Inflammatory macrophage (primary cell): ENCODE results near the gene LMNB1.
"Not testable (repeated sequence)": the region's sequence is repeated elsewhere in the genome, so short reads cannot be mapped to it uniquely, and the experiment has no call there.

ENCODE experiments used
- DNase-seq, 2 donors: peaks; one replicate each; pipeline ENCODE4 v3.0.0-alpha.2; 2020 to 2022

The LMNB1 gene

GRCh38 chr5:126829098-126829497 is 52.2 kb downstream of the LMNB1 start:
- no peak for DNase-seq

DNA sequence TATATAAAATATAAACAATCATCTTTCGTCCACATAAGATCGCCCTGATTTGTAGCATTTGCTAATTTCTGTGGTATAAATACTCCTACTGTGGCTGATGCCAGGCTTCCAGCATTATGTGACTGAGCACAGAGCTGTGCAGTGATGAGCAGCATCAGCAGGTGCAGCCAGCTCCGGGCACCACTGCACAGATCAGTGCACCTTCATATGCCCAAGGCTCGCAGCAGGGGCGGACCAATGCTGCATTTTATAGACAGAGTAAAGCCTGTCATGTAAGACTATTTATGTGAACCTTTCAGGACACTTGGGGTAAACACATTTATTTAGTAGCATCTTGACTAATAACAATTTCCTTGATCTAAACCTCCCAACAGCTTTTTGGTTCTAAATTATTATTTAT is 53.1 kb downstream of the LMNB1 start:
- DNase-seq = no peak

DNA sequence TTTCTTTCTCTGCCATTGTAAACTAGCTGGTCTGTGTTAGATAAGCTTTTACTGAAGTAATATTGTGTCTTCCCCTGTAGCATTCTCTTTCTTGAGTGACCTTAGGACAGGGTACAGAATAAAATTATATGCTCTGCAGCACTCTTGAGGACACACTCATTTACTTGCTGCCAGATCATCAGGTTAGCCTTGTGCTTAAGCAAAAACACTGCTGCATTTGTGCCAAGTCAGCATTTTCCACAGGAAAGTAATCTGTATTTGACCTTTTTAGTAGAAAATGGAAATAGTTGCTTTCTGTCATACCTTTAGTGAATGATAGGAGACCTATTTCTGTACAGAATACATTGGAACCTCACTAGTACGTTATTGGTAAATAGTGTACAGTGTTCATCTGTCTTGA is 54.2 kb downstream of the LMNB1 start:
- no peak for DNase-seq

DNA sequence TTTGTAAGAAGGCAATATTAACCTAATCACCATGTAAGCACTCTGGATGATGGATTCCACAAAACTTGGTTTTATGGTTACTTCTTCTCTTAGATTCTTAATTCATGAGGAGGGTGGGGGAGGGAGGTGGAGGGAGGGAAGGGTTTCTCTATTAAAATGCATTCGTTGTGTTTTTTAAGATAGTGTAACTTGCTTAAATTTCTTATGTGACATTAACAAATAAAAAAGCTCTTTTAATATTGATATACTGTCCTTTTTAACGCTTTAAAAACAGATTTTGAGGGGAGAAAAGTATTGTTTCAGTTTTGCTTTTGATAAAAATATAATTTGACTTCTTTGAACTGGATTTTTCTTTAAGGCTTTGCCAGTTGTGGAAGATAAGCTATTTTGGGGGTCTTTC is 59.8 kb downstream of the LMNB1 start:
- DNase-seq = no peak

DNA sequence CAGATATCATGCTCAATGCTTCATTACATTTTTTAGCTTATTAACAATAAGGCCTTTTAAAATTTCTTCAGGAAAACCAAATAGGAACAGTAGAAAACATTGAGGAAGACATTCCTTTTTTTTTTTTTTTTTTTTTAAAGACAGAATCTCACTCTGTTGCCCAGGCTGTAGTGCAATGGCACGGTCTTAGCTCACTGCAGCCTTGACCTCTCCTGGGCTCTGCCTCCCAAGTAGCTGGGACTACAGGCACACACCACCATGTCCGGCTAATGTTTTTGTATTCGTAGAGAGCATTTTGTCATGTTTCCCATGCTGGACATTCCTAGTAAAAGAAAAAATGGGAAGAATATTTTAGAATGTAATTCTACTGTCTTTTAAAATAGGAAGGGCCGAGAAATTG is 60.3 kb downstream of the LMNB1 start:
- no peak for DNase-seq

GRCh38 chr5:126837906-126838539 is 61.1 kb downstream of the LMNB1 start:
- no peak for DNase-seq

DNA sequence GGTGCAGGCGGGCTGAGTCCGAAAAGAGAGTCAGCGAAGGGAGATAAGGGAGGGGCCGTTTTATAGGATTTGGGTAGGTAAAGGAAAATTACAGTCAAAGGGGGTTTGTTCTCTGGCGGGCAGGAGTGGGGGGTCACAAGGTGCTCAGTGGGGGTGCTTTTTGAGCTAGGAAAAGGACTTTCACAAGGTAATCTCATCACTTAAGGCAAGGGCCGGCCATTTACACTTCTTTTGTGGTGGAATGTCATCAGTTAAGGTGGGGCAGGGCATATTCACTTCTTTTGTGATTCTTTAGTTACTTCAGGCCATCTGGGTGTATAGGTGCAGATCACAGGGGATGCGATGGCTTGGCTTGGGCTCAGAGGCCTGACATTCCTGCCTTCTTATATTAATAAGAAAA is 62.5 kb downstream of the LMNB1 start:
- not testable (repeated sequence) for DNase-seq

GRCh38 chr5:126843375-126843774 is 66.4 kb downstream of the LMNB1 start:
- DNase-seq = not testable (repeated sequence)

GRCh38 chr5:126845470-126846070 is 68.6 kb downstream of the LMNB1 start:
- peak; percentile 63 to 69 for DNase-seq

DNA sequence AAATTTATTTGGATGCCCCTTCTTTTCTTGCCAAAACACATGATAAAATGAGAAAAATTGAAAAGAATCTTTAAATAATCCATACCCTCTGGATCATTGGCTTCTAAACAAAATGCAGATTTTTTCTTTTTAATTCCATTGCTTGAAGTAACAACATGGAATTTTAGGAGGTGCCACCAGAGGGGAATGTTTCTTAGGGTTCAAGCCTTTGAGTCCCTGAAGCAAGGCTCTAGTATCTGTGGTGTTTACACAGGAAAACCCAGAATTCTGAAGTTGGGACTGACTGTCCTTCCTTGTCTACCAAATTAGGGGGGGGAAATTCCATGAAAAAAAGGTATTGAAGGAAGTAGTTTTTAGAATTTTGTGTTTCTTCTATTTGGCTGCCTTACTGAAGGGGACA is 69.4 kb downstream of the LMNB1 start:
- no peak for DNase-seq

DNA sequence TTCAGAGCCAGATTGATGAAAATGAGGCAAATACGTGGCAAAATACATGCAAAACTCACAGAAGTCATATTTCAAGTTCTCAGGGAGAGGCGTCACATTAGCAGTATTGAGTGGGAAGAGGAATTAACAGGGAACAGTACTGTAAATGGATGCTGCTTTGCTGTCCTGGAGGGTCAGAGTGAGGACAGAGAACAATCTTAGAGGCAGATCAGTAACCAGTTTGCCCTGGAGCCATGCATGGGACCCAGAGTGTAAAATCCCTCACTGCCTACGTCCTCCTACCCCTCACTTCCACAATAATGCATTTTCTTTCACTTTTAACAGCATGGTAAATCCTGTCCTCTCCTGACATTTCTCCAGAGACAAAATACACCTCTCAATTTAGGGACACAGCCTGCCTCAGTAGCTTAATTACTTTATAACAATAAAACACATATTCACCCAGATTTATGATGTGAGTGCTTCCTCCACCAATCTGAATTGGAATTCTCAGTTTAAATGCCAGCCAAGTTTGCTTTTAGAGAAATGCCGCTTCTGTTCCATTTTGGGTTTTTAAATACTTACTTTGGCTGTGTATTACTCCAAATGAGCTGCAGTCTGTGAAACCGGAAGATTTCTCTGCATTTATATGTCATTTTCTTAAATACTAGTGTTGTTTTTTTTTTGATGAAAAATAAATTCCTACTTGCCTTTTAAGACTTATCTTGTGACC is 70.0 kb downstream of the LMNB1 start:
- DNase-seq = no peak

- no peak for DNase-seq
Observed at GRCh38 chr5:126847456-126847820, 70.5 kb downstream of the LMNB1 start.

GRCh38 chr5:126847826-126848251 is 70.9 kb downstream of the LMNB1 start:
- DNase-seq = peak in 1 of 2 donors; percentile 7

DNA sequence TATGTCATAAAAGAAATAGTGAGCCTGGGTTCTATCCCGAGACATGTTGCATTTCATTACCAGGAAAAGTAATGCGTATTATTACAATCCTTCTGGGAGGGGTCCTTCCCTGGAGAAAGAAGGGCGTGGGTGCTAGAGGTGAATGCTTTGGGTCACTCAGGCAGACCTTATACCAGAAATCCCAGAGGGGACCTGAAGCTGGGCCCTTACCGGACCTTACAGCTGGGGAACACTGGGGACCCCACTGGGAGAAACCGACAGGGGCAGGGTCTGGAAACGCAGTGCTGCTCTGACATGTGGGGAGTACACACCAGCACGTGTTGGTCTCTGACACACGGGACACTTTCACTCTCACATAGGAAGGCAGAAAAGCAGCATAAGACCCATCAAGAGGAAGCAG is 71.3 kb downstream of the LMNB1 start:
- no peak for DNase-seq

DNA sequence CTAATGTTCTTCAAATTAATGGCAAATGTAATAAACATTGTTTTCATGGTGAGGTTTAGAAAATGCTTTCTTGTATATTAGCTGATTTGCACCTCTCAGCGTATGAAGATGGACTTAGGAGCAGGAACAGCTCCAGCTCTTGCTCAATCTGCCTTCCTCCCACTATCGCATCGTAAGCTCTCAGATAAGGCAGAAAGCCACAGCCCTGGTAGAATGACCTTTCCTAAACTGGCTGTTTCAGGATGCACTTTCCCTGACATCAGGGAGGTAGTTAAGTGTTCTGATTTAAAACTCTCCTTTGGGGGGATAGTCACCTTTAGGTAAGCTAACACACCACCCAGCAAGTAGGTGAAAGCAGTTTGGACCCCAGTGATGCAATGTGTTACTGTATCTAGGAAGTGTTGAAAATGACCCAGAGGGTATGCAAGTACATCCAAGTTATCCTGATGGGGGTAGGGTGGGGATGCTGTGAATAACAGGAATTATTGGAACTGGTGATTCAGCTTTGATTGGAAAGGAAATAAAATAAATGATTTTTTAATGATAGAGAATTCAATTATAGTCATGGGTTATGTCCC is 72.3 kb downstream of the LMNB1 start:
- peak in 1 of 2 donors; percentile 58 for DNase-seq

DNA sequence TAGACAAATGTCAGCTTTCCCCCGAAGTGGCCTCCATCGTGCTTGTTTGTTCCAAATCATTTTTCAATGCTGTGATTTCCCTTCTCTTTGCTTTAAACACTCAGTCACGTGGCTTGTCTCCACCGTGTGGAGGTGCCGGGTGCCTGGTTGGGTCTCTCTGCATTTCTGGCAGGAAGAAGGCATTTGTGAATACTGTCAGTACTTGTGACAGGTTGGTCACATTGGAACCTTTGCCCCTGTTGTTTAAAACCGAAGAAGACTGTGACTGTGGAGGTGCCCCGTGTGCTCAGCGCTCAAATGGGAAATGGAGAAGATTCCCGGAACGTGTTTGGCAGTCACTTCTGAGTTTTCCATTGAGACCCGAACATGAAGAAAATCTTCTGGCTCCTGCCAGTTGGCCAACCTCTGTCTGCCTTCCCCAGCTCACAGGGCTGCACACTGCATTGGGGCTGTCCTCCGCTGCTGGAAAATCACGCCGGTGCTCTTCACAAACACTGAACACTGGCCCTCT is 74.6 kb downstream of the LMNB1 start:
- no peak for DNase-seq

GRCh38 chr5:126852091-126852571 is 75.2 kb downstream of the LMNB1 start:
- no peak for DNase-seq

DNA sequence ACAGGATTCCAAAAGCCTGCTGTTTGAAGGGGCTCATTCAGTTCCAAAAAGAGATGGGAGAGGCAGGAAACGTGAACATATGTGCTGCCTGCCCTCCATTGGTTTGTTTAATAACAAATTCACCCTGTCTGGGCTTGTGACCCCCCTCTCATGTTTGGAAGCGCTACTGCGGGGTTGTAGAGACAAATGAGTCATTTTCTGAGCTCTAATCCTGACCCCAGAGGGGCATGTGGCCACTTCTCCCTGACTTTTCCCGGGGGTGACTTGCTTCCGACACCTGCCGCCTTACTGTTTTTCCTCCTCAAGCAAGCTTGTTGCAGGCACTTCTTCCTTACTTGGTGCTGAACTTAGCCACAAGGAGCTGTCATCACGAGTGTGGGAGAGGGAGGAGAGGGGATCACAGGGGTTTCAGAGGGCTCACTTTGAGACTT is 75.9 kb downstream of the LMNB1 start:
- no peak for DNase-seq

DNA sequence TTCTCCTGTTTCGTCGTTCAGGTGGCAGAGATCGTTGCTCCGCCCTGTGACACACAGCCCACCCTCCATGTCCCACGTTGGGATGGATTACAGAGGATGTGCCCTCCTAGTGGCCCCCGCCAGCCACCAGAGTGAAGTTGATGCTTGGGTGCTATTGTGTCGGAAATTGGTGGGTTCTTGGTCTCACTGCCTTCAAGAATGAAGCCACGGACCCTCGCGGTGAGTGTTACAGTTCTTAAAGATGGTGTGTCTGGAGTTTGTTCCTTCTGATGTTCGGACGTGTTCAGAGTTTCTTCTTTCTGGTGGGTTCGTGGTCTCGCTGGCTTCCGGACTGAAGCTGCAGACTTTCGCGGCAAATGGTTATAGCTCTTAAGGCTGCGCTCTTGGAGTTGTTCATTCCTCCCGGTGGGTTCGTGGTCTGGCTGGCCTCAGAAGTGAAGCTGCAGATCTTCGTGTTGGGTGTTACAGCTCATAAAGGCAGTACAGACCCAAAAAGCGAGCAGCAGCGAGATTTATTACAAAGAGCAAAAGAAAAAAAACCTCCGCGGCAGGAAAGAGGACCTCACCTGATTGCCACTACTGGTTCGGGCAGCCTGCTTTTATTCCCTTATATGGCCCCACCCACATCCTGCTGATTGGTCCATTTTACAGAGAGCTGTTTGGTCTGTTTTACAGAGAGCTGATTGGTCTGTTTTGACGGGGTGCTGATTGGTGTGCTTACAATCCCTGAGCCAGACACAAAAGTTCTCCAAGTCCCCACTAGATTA is 76.8 kb downstream of the LMNB1 start:
- DNase-seq = not testable (repeated sequence)

DNA sequence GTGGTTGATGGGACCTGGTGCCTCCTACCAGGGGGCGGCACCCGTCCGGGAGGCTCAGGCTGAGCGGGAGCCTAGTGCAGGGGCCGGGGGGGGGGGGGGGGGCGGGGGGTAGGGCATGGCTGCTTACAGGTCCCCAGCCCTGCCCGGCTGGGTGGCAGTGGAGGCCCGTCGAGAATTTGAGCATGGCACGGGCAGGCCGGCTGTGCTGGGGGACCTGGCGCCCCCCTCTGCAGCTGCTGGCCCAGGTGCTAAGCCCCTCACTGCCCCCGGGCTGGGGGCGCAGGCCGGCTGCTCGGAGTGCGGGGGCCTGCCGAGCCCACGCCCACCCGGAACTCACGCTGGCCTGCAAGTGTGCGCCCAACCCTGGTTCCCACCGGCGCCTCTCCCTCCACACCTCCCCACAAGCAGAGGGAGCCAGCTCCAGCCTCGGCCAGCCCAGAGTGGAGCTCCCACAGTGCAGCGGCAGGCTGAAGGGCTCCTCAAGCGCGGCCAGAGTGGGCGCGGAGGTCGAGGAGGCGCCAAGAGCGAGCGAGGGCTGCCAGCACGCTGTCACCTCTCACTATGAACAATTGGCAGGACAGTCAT is 77.7 kb downstream of the LMNB1 start:
- no peak for DNase-seq

DNA sequence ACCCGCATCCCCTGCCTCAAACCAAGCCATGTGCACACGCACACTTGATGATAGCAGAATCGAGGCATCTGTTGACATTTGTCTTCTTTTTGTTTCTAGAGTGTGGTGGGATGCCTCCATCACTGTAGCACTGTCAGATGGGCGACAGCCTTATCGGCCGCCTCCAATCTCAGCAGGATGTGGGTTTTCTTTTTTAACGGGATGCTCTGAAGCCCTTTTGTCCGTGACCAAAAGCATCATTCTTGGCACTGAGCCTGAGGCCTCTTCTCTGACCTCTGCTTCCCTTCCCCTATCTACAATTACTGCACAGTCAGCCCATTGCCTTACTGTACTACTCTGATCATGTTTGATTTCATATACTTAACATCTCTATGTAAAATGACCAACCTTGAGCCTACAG is 78.3 kb downstream of the LMNB1 start:
- DNase-seq = no peak
